ENCODE results near the gene SOCS1. TPM values are rescaled to one million over a fixed set of nuclear protein-coding genes. Genes with fewer than 3 reads are reported as not detected.

SOCS1 gene
- polyA plus RNA-seq, 1 experiment, result 11.6 TPM

- Histone ChIP-seq H3K4me3 (ENCODE audit: low read depth, low read length) (no peak overlapping the region), H3K9me3 (ENCODE audit: control insufficient read depth, insufficient read depth, low read length) (peaks cover 11% of the 10 kb centered on the region), H3K27ac (ENCODE audit: low read depth, low read length) (no peak overlapping the region), H3K27me3 (ENCODE audit: control insufficient read depth, insufficient read depth, low read length) (peaks cover 3% of the 10 kb centered on the region)
- ChIA-PET POLR2A (no interaction called here), CTCF (interaction anchor here (0.6 kb wide), 1 partner anchor 311 kb away, joined by 8 read pairs; no protein-coding TSS in a partner anchor)
- TF ChIP-seq CTCF (IDR thresholded peaks at IDR 0.05; ENCODE audit: low read depth, low read length), result no peak
- no peak for DNase-seq (ENCODE audit: low read depth, low spot score)
Measured at GRCh38 chr16:11213799-11214198, 42.2 kb downstream of the SOCS1 start.

- Histone ChIP-seq H3K9me3 (ENCODE audit: control insufficient read depth, insufficient read depth, low read length) (peaks cover 10% of the 10 kb centered on the region), H3K27ac (ENCODE audit: low read depth, low read length) (no peak overlapping the region), H3K4me3 (ENCODE audit: low read depth, low read length) (no peak overlapping the region), H3K27me3 (ENCODE audit: control insufficient read depth, insufficient read depth, low read length) (peaks cover 3% of the 10 kb centered on the region)
- no peak for DNase-seq (ENCODE audit: low read depth, low spot score)
- ChIA-PET POLR2A (no interaction called here), CTCF (interaction anchor here (0.6 kb wide), 1 partner anchor 311 kb away, joined by 8 read pairs; no protein-coding TSS in a partner anchor)
- TF ChIP-seq CTCF (IDR thresholded peaks at IDR 0.05; ENCODE audit: low read depth, low read length), result no peak
Measured at GRCh38 chr16:11213373-11213772, 42.6 kb downstream of the SOCS1 start.

- H3K27me3 ChIP-seq (ENCODE audit: control insufficient read depth, insufficient read depth, low read length), result peaks cover 3% of the 10 kb centered on the region
- no peak overlapping the region for H3K4me3 ChIP-seq (ENCODE audit: low read depth, low read length)
- ChIA-PET POLR2A (interaction anchor here (0.7 kb wide), 1 partner anchor 9 kb away, joined by 3 read pairs; no protein-coding TSS in a partner anchor), CTCF (no interaction called here)
- H3K27ac ChIP-seq (ENCODE audit: low read depth, low read length), result no peak overlapping the region
- H3K9me3 ChIP-seq (ENCODE audit: control insufficient read depth, insufficient read depth, low read length), result peaks cover 16% of the 10 kb centered on the region
- TF ChIP-seq CTCF (IDR thresholded peaks at IDR 0.05; ENCODE audit: low read depth, low read length), result no peak
- no peak for DNase-seq (ENCODE audit: low read depth, low spot score)
Measured at GRCh38 chr16:11212798-11213196, 43.2 kb downstream of the SOCS1 start.

GRCh38 chr16:11211977-11212797, 43.8 kb downstream of the SOCS1 start:
- Histone ChIP-seq H3K27me3 (ENCODE audit: control insufficient read depth, insufficient read depth, low read length) (peaks cover 3% of the 10 kb centered on the region), H3K4me3 (ENCODE audit: low read depth, low read length) (no peak overlapping the region), H3K9me3 (ENCODE audit: control insufficient read depth, insufficient read depth, low read length) (peaks cover 22% of the 10 kb centered on the region), H3K27ac (ENCODE audit: low read depth, low read length) (no peak overlapping the region)
- ChIA-PET POLR2A (interaction anchor here (0.7 kb wide), 1 partner anchor 10 kb away, joined by 3 read pairs; no protein-coding TSS in a partner anchor), CTCF (no interaction called here)
- no peak for DNase-seq (ENCODE audit: low read depth, low spot score)
- no peak for TF ChIP-seq CTCF (IDR thresholded peaks at IDR 0.05; ENCODE audit: low read depth, low read length)

Measured in AG04450 (cell line).